Measurements from ENCODE around the gene ZNF280D.

GRCh38 chr15:56739964-56740640, 6.8 kb upstream of the ZNF280D start:
- TF ChIP-seq CTCF (IDR thresholded peaks at IDR 0.05), result no peak
- TF ChIP-seq POLR2AphosphoS5 (IDR thresholded peaks at IDR 0.05), result no peak
- TF ChIP-seq POLR2A (IDR thresholded peaks at IDR 0.05), result no peak
